ENCODE measurements around the gene SLC25A20.

DNA sequence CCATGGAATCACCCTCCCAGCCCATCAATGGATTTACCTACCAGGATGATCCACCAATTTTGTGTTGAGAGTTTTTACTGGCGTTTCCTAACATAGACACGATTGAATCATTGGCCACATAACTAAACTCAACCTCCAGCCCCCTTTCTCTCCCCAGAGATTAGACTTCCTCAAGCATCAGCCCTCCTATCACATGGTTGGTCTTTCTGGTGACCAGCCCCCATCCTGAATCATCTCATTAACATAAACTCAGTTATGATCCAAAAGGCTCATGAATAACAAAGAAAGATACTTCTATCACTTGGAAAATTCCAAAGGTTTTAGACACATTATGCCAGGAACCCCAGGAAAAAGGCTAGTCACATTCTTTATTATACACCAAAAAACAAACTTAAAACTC lies 72.2 kb downstream of the SLC25A20 start:
- TF ChIP-seq, protein P1, sequence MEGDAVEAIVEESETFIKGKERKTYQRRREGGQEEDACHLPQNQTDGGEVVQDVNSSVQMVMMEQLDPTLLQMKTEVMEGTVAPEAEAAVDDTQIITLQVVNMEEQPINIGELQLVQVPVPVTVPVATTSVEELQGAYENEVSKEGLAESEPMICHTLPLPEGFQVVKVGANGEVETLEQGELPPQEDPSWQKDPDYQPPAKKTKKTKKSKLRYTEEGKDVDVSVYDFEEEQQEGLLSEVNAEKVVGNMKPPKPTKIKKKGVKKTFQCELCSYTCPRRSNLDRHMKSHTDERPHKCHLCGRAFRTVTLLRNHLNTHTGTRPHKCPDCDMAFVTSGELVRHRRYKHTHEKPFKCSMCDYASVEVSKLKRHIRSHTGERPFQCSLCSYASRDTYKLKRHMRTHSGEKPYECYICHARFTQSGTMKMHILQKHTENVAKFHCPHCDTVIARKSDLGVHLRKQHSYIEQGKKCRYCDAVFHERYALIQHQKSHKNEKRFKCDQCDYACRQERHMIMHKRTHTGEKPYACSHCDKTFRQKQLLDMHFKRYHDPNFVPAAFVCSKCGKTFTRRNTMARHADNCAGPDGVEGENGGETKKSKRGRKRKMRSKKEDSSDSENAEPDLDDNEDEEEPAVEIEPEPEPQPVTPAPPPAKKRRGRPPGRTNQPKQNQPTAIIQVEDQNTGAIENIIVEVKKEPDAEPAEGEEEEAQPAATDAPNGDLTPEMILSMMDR (conservative IDR thresholded peaks at IDR 0.05) = no peak
- TF ChIP-seq ZFX (IDR thresholded peaks at IDR 0.05) = no peak

Measured in C4-2B (cell line).